B cell (primary cell): ENCODE data around the gene RBM33. TPM values are rescaled to one million over a fixed set of nuclear protein-coding genes. Genes with fewer than 3 reads are reported as not detected.

ENCODE experiments used
- ATAC-seq: fragments of 200-7000 bp; cut with Tn5 transposase; one replicate; pipeline ENCODE4 v1.10.0; 2021; ENCODE audit warnings: low read depth, mild to moderate bottlenecking, moderate number of reproducible peaks, moderate library complexity
- CTCF ChIA-PET: fragments of 350-600 bp; sonication (Branson Sonifier 250); formaldehyde crosslinking; loops from one replicate; lab custom pipeline; 2021; ENCODE audit warnings: antibody characterized with exemption, inconsistent platforms; lab: Charles Lee
- POLR2A ChIA-PET: fragments of 350-600 bp; sonication (Branson Sonifier 250); formaldehyde crosslinking; loops from one replicate; lab custom pipeline; 2021; ENCODE audit warnings: antibody characterized with exemption; lab: Charles Lee
- DNase-seq: peaks from one replicate; pipeline ENCODE4 v3.0.0; 2013
- H2AFZ ChIP-seq: 2 replicates; pipeline ENCODE4 v1.6.1; 2012; ENCODE audit warnings: mild to moderate bottlenecking, low read depth, low read length; ENCODE audit not compliant: insufficient read depth, poor library complexity, severe bottlenecking
- H3K27ac ChIP-seq, 2 donors: 1 replicate in 1 of 2; 2 replicates in 1 of 2; pipeline ENCODE4 v1.5.1; 2012 to 2013; ENCODE audit warnings: low read length in 2 of 2, mild to moderate bottlenecking in 2 of 2, moderate library complexity in 1 of 2
- H3K27me3 ChIP-seq, 4 experiments: fragments of 200-600 bp in 1 of 4; sonication (generic) in 1 of 4; replicated peaks in 1 of 4; 1 replicate in 2 of 4; 2 replicates in 2 of 4; pipeline versions ENCODE4 v1.6.1 to v1.7.0; 2013 to 2016; ENCODE audit warnings: low read length in 3 of 4, mild to moderate bottlenecking in 2 of 4, mixed read lengths in 1 of 4, moderate library complexity in 1 of 4; ENCODE audit not compliant: insufficient read depth in 4 of 4, control insufficient read depth in 3 of 4; ENCODE audit errors: control extremely low read depth in 1 of 4
- H3K36me3 ChIP-seq, 2 experiments: replicated peaks in 1 of 2; 1 replicate in 1 of 2; 2 replicates in 1 of 2; pipeline versions ENCODE4 v1.6.1 to v1.7.1; 2013; ENCODE audit warnings: low read length in 1 of 2; ENCODE audit not compliant: insufficient read depth in 2 of 2, control insufficient read depth in 1 of 2; ENCODE audit errors: control extremely low read depth in 1 of 2, extremely low read depth in 1 of 2
- H3K4me1 ChIP-seq, 2 donors: fragments of 200-600 bp in 1 of 2; sonication (generic) in 1 of 2; 1 replicate in 1 of 2; 2 replicates in 1 of 2; pipeline versions ENCODE4 v1.5.1 to v1.6.1; 2013 to 2017; ENCODE audit warnings: low read length in 2 of 2; ENCODE audit not compliant: control insufficient read depth in 2 of 2, insufficient read depth in 2 of 2
- H3K4me2 ChIP-seq: replicated peaks from 2 replicates; pipeline ENCODE3; 2012; ENCODE audit warnings: mild to moderate bottlenecking, low read depth, low read length; ENCODE audit not compliant: poor library complexity, severe bottlenecking
- H3K4me3 ChIP-seq, 5 experiments: fragments of 200-600 bp in 1 of 5; sonication (generic) in 1 of 5; 1 replicate in 3 of 5; 2 replicates in 2 of 5; pipeline versions ENCODE4 v1.5.1 to v1.7.0; 2011 to 2016; ENCODE audit warnings: low read length in 4 of 5, mild to moderate bottlenecking in 4 of 5, low read depth in 2 of 5, control low read depth in 1 of 5, moderate library complexity in 1 of 5; ENCODE audit not compliant: insufficient read depth in 1 of 5; ENCODE audit errors: control extremely low read depth in 1 of 5, extremely low read depth in 1 of 5
- H3K79me2 ChIP-seq: fragments of 200-600 bp; sonication (generic); one replicate; pipeline ENCODE4 v1.6.0; 2016; ENCODE audit warnings: low read length; ENCODE audit not compliant: control insufficient read depth, insufficient read depth
- H3K9ac ChIP-seq: fragments of 200-600 bp; sonication (generic); 2 replicates; pipeline ENCODE4 v1.6.1; 2017; ENCODE audit warnings: mild to moderate bottlenecking, low read length, moderate library complexity
- H3K9me3 ChIP-seq, 3 donors: one replicate each; pipeline versions ENCODE4 v1.6.1 to v1.7.1; 2013; ENCODE audit warnings: low read length in 2 of 3; ENCODE audit not compliant: control insufficient read depth in 2 of 3, insufficient read depth in 1 of 3; ENCODE audit errors: control extremely low read depth in 1 of 3
- H4K20me1 ChIP-seq: 2 replicates; pipeline ENCODE4 v1.6.0; 2012; ENCODE audit warnings: mild to moderate bottlenecking, low read length; ENCODE audit not compliant: insufficient read depth, control insufficient read depth, poor library complexity, severe bottlenecking
- H3K27ac Mint-ChIP-seq: one replicate; pipeline ENCODE4 v1.8.0; 2021; ENCODE audit warnings: mixed read lengths
- H3K27me3 Mint-ChIP-seq: one replicate; pipeline ENCODE4 v1.8.0; 2021; ENCODE audit warnings: mixed read lengths
- H3K4me1 Mint-ChIP-seq: one replicate; pipeline ENCODE4 v1.8.0; 2021; ENCODE audit warnings: mixed read lengths
- H3K4me3 Mint-ChIP-seq: one replicate; pipeline ENCODE4 v1.8.0; 2021; ENCODE audit warnings: mixed read lengths
- H3K9me3 Mint-ChIP-seq: one replicate; pipeline ENCODE4 v1.8.0; 2022; ENCODE audit warnings: mixed read lengths; ENCODE audit not compliant: insufficient read depth
- CTCF ChIP-seq: fragments of 200-600 bp; IDR thresholded peaks from one replicate; pipeline ENCODE4 v1.8.0; 2022; ENCODE audit warnings: antibody characterized with exemption, mild to moderate bottlenecking
- EZH2 ChIP-seq: IDR thresholded peaks from 2 replicates; pipeline ENCODE4 v1.6.1; 2012; ENCODE audit warnings: borderline replicate concordance, low read depth, mild to moderate bottlenecking, moderate library complexity, low read length; ENCODE audit not compliant: insufficient read depth, poor library complexity, severe bottlenecking
- WGBS: methylation state at CpG from one replicate; pipeline ENCODE4 v1.1.5; 2013; ENCODE audit warnings: missing lambda C conversion rate; ENCODE audit not compliant: insufficient coverage; 5-methylcytosine and 5-hydroxymethylcytosine counted together
- intact Hi-C: fragments of 100-400 bp; cut with micrococcal nuclease; formaldehyde crosslinking; loops from one replicate; pipeline ENCODE4 v1.10.0; 2022
- polyA plus RNA-seq: library from polyadenylated mRNA; depleted of rRNA; stranded (reverse); fragments of >200 nt; gene quantifications from 2 replicates; pipeline ENCODE4 v1.2.3, GENCODE V29; 2012
- total RNA-seq, 2 donors: library from RNA; stranded (reverse); fragments of 120-200 nt in 1 of 2; gene quantifications; 1 replicate in 1 of 2; 2 replicates in 1 of 2; pipeline versions ENCODE4 v1.2.3 to v1.2.4, GENCODE V29; 2013 to 2022

Gene RBM33
- total and polyA plus RNA-seq, 2 donors (not counting 1 experiment from before 2014, with no cell fraction given) = 33.5 to 189 TPM

GRCh38 chr7:155762655-155763054 lies 118.2 kb downstream of the RBM33 start:
- Mint-ChIP-seq H3K27me3 (no peaks in the 10 kb centered on the region), H3K4me3 (no peak overlapping the region), H3K27ac (no peak overlapping the region), H3K4me1 (peaks cover 38% of the 10 kb centered on the region), H3K9me3 (no peaks in the 10 kb centered on the region)
- ChIA-PET POLR2A (no interaction called here), CTCF (interaction anchor here (1.2 to 1.9 kb wide), 2 partner anchors 164 to 835 kb away, joined by 3 to 16 read pairs; no protein-coding TSS in a partner anchor)
- Histone ChIP-seq H3K9me3 (no peaks in the 10 kb centered on the region), H3K36me3 (peaks cover 8 to 52% of the 10 kb centered on the region in 2 experiments), H3K27ac (no peak overlapping the region), H3K4me1 (peaks cover 18 to 20% of the 10 kb centered on the region in 2 donors), H2AFZ (no peak overlapping the region), H4K20me1 (peaks cover 65% of the 10 kb centered on the region), H3K4me3 (no peak overlapping the region), H3K4me2 (no peak overlapping the region), H3K79me2 (peaks cover 63% of the 10 kb centered on the region), H3K9ac (no peak overlapping the region), H3K27me3 (no peaks in the 10 kb centered on the region)
- intact Hi-C loops = no loop called here
- no peak for DNase-seq
- TF ChIP-seq EZH2 (no peak), CTCF (no peak)
- ATAC-seq = no peak
- 96% methylated on average over 3 of the region's 10 CpGs for WGBS

GRCh38 chr7:155763122-155763521 lies 118.7 kb downstream of the RBM33 start:
- Mint-ChIP-seq H3K4me3 (no peak overlapping the region), H3K27ac (no peak overlapping the region), H3K27me3 (no peaks in the 10 kb centered on the region), H3K9me3 (no peaks in the 10 kb centered on the region), H3K4me1 (peaks cover 37% of the 10 kb centered on the region)
- intact Hi-C loops = no loop called here
- peaks cover 58% of the 10 kb centered on the region for H3K79me2 ChIP-seq
- no peak for TF ChIP-seq EZH2
- no peak for TF ChIP-seq CTCF
- ATAC-seq (no peak), DNase-seq (no peak)
- H3K27me3 ChIP-seq = no peaks in the 10 kb centered on the region
- H3K4me3 ChIP-seq = no peak overlapping the region
- peaks cover 18 to 20% of the 10 kb centered on the region in 2 donors for H3K4me1 ChIP-seq
- no peak overlapping the region for H3K4me2 ChIP-seq
- H3K27ac ChIP-seq = no peak overlapping the region
- CTCF ChIA-PET = interaction anchor here (1.2 to 1.9 kb wide), 2 partner anchors 165 to 835 kb away, joined by 3 to 16 read pairs; no protein-coding TSS in a partner anchor
- 98% methylated on average over 8 of the region's 10 CpGs for WGBS
- no peak overlapping the region for H3K9ac ChIP-seq
- H2AFZ ChIP-seq = no peak overlapping the region
- POLR2A ChIA-PET = no interaction called here
- H4K20me1 ChIP-seq = peaks cover 62% of the 10 kb centered on the region
- H3K9me3 ChIP-seq = no peaks in the 10 kb centered on the region
- peaks cover 8 to 57% of the 10 kb centered on the region in 2 experiments for H3K36me3 ChIP-seq
